Stimulated activated effector memory CD8-positive, alpha-beta T cell treated with anti-CD3 and anti-CD28 coated beads, Interleukin-12 subunit alpha, Interleukin-12 subunit beta, amount 100 ng/mL, for 72 hours (primary cell): ENCODE results near the gene SLC25A28.
A peak's percentile ranks its signal among the peaks of the same experiment; 100 is the strongest.
"Not testable (repeated sequence)": the region's sequence is repeated elsewhere in the genome, so short reads cannot be mapped to it uniquely, and the experiment has no call there.

ENCODE experiments used
- ATAC-seq: fragments of 150-1000 bp; cut with Tn5 transposase; 2 replicates; pipeline ENCODE4 v1.10.0; 2021
- DNase-seq, 2 donors: peaks; one replicate each; pipeline ENCODE4 v3.0.0; 2021 to 2022; ENCODE audit warnings: low spot score in 2 of 2
- H3K27ac Mint-ChIP-seq: one replicate; pipeline ENCODE4 v1.8.0; 2022; ENCODE audit warnings: mild to moderate bottlenecking, mixed read lengths
- H3K36me3 Mint-ChIP-seq: one replicate; pipeline ENCODE4 v1.8.0; 2022; ENCODE audit warnings: mild to moderate bottlenecking, mixed read lengths
- H3K4me1 Mint-ChIP-seq: one replicate; pipeline ENCODE4 v1.8.0; 2022; ENCODE audit warnings: mixed read lengths
- H3K4me3 Mint-ChIP-seq: one replicate; pipeline ENCODE4 v1.8.0; 2022; ENCODE audit warnings: mild to moderate bottlenecking, mixed read lengths
- H3K9me3 Mint-ChIP-seq: one replicate; pipeline ENCODE4 v1.8.0; 2022; ENCODE audit warnings: mixed read lengths

SLC25A28 gene

DNA sequence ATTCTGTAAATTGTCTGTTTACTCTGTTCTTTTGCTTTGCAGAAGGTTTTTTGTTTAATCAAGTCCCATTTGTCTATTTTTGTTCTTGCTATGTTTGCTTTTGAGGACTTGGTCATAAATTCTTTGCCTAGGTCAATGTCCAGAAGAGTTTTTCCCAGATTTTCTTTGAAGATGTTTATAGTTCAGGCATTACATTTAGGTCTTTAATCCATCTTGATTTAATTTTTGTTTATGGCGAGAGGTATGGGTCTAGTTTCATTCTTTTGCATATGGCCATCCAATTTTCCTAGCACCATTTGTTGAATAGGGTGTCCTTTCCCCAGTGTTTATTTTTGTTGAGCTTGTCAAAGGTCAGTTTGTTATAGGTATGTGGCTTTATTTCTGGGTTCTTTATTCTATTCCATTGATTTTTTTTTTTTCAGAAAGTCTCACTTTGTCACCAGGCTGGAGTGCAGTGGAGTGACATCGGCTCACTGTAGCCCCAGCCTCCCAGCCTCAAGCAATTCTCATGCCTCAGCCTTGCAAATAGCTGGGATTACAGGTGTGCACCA is 27.4 kb upstream of the SLC25A28 start:
- H3K27ac Mint-ChIP-seq, result no peak overlapping the region
- H3K36me3 Mint-ChIP-seq, result no peaks in the 10 kb centered on the region
- H3K9me3 Mint-ChIP-seq, result no peaks in the 10 kb centered on the region
- no peak overlapping the region for H3K4me3 Mint-ChIP-seq
- no peaks in the 10 kb centered on the region for H3K4me1 Mint-ChIP-seq
- DNase-seq (no peak), ATAC-seq (no peak)

DNA sequence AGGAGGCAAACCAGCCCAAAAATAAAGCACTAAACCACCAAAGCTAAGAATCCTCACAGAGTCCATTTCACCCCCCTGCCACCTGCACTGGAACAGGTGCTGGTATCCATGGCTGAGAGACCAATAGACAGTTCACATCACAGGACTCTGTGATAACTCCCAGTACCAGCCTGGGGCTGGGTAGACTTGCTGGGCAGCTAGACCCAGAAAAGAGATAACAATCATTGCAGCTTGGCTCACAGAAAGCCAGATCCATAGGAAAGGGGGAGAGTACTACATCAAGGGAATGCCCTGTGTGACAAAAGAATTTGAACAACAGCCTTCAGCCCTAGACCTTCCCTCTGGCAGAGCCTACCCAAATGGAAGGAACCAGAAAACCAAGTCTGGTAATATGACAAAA is 13.6 kb upstream of the SLC25A28 start:
- no peaks in the 10 kb centered on the region for H3K9me3 Mint-ChIP-seq
- no peaks in the 10 kb centered on the region for H3K36me3 Mint-ChIP-seq
- DNase-seq (no peak), ATAC-seq (no peak)
- no peak overlapping the region for H3K4me3 Mint-ChIP-seq
- H3K4me1 Mint-ChIP-seq, result no peaks in the 10 kb centered on the region
- no peak overlapping the region for H3K27ac Mint-ChIP-seq

- Mint-ChIP-seq H3K4me1 (no peaks in the 10 kb centered on the region), H3K27ac (no peak overlapping the region), H3K4me3 (no peak overlapping the region), H3K9me3 (no peaks in the 10 kb centered on the region), H3K36me3 (no peaks in the 10 kb centered on the region)
- no peak for ATAC-seq
- no peak for DNase-seq
These were observed 11.3 kb upstream of the SLC25A28 start for GRCh38 chr10:99631496-99631895.

- Mint-ChIP-seq H3K4me3 (no peak overlapping the region), H3K36me3 (no peaks in the 10 kb centered on the region), H3K27ac (no peak overlapping the region), H3K4me1 (no peaks in the 10 kb centered on the region), H3K9me3 (no peaks in the 10 kb centered on the region)
- DNase-seq, result no peak
- no peak for ATAC-seq
These were observed 10.8 kb upstream of the SLC25A28 start for GRCh38 chr10:99630991-99631390.

GRCh38 chr10:99630433-99630832 is 10.2 kb upstream of the SLC25A28 start:
- no peaks in the 10 kb centered on the region for H3K36me3 Mint-ChIP-seq
- ATAC-seq, result no peak
- H3K9me3 Mint-ChIP-seq, result no peaks in the 10 kb centered on the region
- no peak overlapping the region for H3K4me3 Mint-ChIP-seq
- DNase-seq, result no peak
- no peaks in the 10 kb centered on the region for H3K4me1 Mint-ChIP-seq
- no peak overlapping the region for H3K27ac Mint-ChIP-seq

DNA sequence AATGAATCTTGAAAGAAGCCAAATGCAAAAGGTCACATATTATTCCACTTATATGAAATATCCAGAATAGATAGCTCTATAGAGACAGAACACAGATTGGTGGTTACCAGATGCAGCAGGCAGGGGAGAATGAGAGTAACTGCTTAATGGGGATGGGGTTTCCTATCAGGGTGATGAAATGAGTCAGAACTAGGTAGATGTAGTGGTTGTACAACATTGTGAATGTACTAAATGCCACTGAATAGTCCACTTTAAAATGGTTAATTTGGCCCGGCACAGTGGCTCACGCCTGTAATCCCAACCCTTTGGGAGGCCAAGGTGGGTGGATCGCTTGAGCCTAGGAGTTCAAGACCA is 9.4 kb upstream of the SLC25A28 start:
- Mint-ChIP-seq H3K9me3 (no peaks in the 10 kb centered on the region), H3K36me3 (no peaks in the 10 kb centered on the region), H3K4me3 (no peak overlapping the region), H3K27ac (no peak overlapping the region), H3K4me1 (no peaks in the 10 kb centered on the region)
- DNase-seq (no peak), ATAC-seq (peak; percentile 40)

GRCh38 chr10:99628923-99629624 is 8.8 kb upstream of the SLC25A28 start:
- ATAC-seq (no peak), DNase-seq (no peak)
- H3K27ac Mint-ChIP-seq, result no peak overlapping the region
- no peaks in the 10 kb centered on the region for H3K9me3 Mint-ChIP-seq
- H3K4me3 Mint-ChIP-seq, result no peak overlapping the region
- H3K36me3 Mint-ChIP-seq, result no peaks in the 10 kb centered on the region
- H3K4me1 Mint-ChIP-seq, result peaks cover 3% of the 10 kb centered on the region

- H3K36me3 Mint-ChIP-seq, result peaks cover 22% of the 10 kb centered on the region
- DNase-seq, H3K9me3 Mint-ChIP-seq, ATAC-seq, H3K27ac Mint-ChIP-seq, H3K4me3 Mint-ChIP-seq: not testable (repeated sequence)
- peaks cover 23% of the 10 kb centered on the region for H3K4me1 Mint-ChIP-seq
These were observed 4.9 kb upstream of the SLC25A28 start for GRCh38 chr10:99625124-99625523.

DNA sequence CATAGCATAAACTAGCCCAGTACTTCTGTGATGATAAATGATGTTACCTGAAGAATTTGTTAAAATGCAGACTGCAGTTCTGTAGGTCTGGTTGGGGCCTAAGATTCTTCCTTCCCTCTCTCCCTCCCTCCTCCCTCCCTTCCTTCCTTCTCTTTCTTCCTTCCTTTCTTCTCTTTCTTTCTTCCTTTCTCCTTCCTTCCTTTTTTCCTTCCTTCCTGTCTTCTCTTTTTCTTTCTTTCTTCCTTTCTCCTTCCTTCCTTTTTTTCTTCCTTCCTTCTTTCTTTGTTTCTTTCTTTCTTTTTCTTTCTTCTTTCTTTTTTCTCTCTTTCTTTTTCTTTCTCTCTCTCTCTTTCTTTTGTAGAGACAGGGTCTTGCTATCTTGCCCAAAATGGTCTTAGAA is 3.7 kb upstream of the SLC25A28 start:
- no peak for DNase-seq
- no peaks in the 10 kb centered on the region for H3K9me3 Mint-ChIP-seq
- no peak for ATAC-seq
- no peak overlapping the region for H3K27ac Mint-ChIP-seq
- peaks cover 28% of the 10 kb centered on the region for H3K4me1 Mint-ChIP-seq
- peaks cover 22% of the 10 kb centered on the region for H3K36me3 Mint-ChIP-seq
- H3K4me3 Mint-ChIP-seq, result no peak overlapping the region

DNA sequence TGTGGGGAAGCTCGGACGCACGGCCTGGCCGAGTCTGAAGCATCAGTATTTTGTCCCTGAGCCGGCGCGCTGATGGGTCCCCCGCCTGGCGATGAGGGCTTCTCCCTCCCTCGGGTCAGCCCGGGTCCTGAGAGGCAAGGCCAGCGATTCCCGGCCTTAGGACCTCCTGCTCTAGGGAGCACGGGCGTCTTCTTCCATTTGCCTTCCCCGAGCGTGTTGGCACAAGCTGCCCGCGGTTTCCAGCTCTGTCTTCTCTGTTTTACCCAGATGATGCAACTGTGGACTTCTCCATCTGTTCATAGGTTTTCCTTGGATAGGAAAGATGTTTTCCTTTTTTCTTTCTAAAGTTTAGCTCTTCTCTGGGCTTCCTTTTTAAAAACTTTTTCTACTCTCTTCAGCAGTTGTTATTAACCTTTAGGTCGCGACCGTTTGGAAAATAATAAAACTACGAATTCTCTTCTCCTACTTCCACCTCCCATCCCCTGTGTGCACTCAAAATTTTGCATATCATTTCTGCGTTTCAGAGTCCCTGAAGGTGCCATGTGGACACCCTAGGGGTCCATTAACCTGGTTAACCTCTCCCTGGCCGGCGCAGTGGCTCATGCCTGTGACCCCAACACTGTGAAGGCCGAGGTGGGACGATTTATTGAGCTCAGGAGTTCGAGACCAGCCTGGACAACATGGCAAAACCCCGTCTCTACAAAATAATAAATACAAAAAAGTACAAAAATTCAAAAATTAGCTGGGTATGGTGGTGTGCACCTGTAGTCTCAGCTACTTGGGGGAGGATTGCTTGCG is 1.4 kb upstream of the SLC25A28 start:
- no peak for DNase-seq
- peaks cover 51% of the 10 kb centered on the region for H3K4me1 Mint-ChIP-seq

GRCh38 chr10:99620711-99621453 is 643 bp upstream of the SLC25A28 start:
- H3K4me1 Mint-ChIP-seq, result peaks cover 54% of the 10 kb centered on the region
- ATAC-seq (peak; percentile 91), DNase-seq (peak; percentile 72 to 94)
- no peaks in the 10 kb centered on the region for H3K9me3 Mint-ChIP-seq
- peak overlapping the region; percentile 69 for H3K4me3 Mint-ChIP-seq
- peak overlapping the region; percentile 96 for H3K27ac Mint-ChIP-seq
- H3K36me3 Mint-ChIP-seq, result peaks cover 28% of the 10 kb centered on the region

More for the DNA sequence above, 1.4 kb upstream of the SLC25A28 start:
- Mint-ChIP-seq H3K27ac (peak overlapping the region; percentile 96), H3K4me3 (peak overlapping the region; percentile 69), H3K36me3 (peaks cover 28% of the 10 kb centered on the region), H3K9me3 (no peaks in the 10 kb centered on the region)
- no peak for ATAC-seq

DNA sequence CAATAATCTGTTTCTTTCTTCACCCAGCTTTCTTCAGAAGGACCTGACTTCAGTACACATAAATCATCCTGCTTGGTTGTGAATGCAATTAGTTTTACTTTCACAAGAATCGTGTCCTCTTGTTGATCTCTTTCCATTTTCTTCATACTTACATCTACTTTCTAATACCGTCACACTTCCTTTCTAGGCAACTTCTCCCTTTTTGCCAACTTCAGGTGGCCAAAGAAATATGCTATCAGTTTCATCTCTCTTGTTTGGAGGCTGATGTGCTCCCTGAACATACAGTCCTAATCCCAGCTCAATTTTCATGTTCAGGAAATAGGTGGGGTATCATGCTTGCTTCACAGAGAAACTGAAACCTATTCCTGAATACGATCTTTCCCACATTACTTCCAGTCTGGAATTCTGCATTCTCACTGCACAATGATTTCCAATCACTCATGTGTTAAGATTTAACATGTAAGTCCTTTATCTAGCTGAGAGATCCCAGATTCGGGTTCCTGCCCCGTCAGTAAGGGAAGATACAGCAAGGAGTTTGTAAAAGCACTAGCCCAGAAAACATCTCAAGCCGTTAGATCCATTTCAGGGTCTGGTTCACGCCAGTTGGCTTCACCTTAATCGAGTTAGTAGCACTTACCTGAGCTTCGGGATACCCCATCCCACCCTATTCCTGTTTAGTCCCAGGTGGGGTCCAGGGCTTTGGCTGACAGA is 994 bp downstream of the SLC25A28 start:
- ATAC-seq, result no peak
- Mint-ChIP-seq H3K4me1 (peaks cover 61% of the 10 kb centered on the region), H3K9me3 (no peaks in the 10 kb centered on the region), H3K27ac (peak overlapping the region; percentile 59), H3K4me3 (peak overlapping the region; percentile 69), H3K36me3 (peaks cover 42% of the 10 kb centered on the region)
- DNase-seq, result no peak

GRCh38 chr10:99617696-99618095 is 2.5 kb downstream of the SLC25A28 start:
- Mint-ChIP-seq H3K9me3 (no peaks in the 10 kb centered on the region), H3K27ac (no peak overlapping the region), H3K4me1 (peaks cover 63% of the 10 kb centered on the region), H3K4me3 (peak overlapping the region; percentile 69), H3K36me3 (peaks cover 50% of the 10 kb centered on the region)
- no peak for DNase-seq
- no peak for ATAC-seq

- ATAC-seq (peak; percentile 5), DNase-seq (no peak)
- peaks cover 61% of the 10 kb centered on the region for H3K4me1 Mint-ChIP-seq
- H3K27ac Mint-ChIP-seq, result peak overlapping the region; percentile 74
- peaks cover 56% of the 10 kb centered on the region for H3K36me3 Mint-ChIP-seq
- peak overlapping the region; percentile 15 for H3K4me3 Mint-ChIP-seq
- no peaks in the 10 kb centered on the region for H3K9me3 Mint-ChIP-seq
These were observed 4.8 kb downstream of the SLC25A28 start for GRCh38 chr10:99615426-99615825.
